ENCODE data around the gene PPM1J.

The PPM1J gene

DNA sequence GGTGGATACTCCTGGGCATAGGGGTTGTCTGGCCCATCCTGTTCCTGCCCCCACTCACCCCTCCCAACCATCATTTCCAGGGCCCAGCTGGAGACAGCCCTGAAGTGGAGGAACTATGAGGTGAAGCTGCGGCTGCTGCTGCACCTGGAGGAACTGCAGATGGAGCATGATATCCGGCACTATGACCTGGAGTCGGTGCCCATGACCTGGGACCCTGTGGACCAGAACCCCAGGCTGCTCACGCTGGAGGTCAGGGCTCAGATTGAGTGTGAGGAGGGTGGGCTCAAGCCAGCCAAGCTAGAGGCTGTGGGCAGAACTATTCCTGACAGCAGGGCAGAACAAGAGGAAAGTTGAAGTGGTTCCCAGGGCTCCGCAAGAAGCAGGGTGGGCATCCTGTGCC lies 22.5 kb downstream of the PPM1J start:
- H3K4me3 ChIP-seq (ENCODE audit: low read depth, low read length), result no peak overlapping the region

DNA sequence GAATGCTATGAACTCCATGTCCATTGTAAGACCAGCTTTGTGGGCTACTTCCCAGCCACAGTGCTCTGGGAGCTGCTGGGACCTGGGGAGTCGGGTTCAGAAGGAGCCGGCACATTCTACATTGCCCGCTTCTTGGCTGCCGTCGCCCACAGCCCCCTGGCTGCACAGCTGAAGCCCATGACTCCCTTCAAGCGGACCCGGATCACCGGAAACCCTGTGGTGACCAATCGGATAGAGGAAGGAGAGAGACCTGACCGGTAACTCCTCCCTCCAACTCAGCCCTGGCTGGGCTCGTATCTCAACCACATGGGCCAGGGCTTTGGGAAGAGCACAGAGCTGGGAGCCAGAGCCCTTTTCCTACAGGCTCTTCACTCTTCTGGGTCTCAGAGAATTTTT lies 25.3 kb downstream of the PPM1J start:
- H3K4me3 ChIP-seq (ENCODE audit: low read depth, low read length), result no peak overlapping the region

DNA sequence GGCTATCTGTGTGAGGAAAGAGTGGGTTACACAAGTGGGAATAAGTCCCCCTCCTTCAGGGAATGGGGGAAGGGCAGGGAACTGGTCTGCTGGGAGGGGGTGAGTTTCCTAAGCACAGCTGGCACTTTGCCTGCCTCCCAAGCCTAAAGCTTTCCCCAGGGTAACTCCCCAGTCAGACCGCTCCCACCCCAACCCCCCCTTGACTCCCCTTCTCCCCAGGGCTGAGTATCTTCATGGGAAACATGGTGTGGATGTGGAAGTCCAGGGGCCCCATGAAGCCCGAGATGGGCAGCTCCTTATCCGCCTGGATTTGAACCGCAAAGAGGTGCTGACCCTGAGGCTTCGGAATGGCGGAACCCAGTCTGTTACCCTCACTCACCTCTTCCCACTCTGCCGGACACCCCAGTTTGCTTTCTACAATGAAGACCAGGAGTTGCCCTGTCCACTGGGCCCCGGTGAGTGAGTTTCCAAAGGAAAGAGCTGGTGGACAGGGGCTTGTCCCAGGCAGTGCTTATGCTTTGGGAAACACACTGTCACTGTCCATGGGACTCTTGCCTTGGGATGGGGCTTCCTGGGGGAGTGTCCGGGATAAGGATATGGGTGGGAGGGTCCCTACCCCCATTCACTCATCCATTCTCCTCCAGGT lies 25.8 kb downstream of the PPM1J start:
- no peak overlapping the region for H3K4me3 ChIP-seq (ENCODE audit: low read depth, low read length)

DNA sequence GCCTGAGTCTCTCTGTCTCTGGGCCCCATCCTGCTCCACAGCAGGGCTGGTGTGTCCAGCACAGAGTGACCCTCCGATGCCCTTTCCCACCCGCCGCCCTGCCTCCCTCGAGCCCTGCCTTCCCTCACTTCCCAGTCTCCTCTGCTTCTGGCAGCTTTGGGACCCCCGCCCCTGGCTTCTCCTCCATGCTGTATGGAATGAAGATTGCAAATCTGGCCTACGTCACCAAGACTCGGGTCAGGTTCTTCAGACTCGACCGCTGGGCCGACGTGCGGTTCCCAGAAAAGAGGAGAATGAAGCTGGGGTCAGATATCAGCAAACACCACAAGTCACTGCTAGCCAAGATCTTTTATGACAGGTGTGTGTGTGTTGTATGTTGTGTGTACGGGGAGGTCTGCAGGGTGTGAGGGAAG lies 26.3 kb downstream of the PPM1J start:
- no peak overlapping the region for H3K4me3 ChIP-seq (ENCODE audit: low read depth, low read length)

DNA sequence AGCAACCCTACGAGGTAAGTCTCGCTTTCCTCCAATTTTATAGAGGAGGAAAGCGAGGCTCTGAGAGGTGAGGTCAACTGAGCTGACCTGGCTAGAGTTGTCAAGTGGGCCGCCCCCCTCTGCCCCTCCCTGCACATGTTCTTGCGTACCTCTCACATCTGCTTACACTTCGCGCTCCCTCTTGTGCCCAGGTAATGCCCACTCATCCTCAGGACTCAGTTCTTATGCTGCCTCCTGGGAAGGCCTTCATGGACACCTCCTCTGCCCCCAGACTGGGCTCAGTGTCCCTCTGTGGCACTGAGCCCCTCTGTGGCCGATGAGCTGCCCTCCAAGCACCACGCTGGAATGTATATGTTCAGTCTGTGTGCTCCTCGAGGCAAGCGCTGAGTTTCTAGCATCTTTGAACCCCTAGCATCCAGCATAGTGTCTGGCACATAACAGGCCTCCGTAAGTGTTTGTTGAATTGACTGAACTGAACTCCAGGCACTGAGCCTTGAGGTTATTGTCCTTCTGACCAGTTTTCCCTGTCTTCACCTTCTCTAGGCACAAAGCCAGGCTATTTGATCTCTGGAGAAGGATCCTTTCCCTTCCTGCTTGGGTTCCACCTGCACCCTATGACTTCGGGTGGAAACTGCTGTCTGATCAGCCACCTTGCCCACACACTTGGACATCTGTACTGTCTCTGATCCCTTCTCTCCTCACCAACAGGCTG lies 27.2 kb downstream of the PPM1J start:
- H3K4me3 ChIP-seq (ENCODE audit: low read depth, low read length), result no peak overlapping the region

DNA sequence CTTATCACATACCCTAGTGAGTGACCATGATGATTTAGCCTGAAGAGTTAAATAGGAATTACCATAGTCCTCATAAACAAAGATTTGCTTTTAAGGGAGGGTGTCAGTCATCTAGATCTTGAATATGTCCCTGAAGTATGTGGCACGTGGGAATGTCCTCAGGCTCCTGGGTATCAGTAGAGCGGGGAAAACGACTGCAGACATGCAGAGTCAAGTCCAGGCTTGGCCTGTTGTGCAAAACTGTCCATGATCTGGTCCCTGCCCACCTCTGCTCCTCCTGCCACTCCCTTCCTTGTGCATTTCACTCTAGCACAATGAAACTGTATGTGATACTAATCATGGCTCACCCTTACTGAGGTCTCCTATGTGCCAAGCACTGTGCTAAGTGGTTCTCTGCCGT lies 27.8 kb downstream of the PPM1J start:
- no peak overlapping the region for H3K4me3 ChIP-seq (ENCODE audit: low read depth, low read length)

DNA sequence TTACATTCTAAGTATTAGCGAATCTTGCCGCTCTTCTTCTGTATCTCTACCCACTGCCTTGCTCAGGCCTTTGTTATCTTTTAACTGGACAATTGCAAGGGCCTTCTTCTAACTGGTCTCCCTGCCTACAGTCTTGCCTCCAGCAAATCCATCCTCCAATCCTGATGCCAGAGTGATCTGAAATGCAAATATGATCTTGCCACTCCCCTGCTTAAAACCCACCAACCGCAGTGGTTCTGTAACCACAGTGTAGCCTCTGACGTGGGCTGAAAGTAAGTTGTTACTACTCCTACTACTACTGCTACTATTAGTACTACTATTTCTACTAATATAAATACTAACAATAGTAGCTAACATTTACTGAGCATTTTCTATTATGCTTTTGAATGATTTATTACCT lies 28.3 kb downstream of the PPM1J start:
- no peak overlapping the region for H3K4me3 ChIP-seq (ENCODE audit: low read depth, low read length)

DNA sequence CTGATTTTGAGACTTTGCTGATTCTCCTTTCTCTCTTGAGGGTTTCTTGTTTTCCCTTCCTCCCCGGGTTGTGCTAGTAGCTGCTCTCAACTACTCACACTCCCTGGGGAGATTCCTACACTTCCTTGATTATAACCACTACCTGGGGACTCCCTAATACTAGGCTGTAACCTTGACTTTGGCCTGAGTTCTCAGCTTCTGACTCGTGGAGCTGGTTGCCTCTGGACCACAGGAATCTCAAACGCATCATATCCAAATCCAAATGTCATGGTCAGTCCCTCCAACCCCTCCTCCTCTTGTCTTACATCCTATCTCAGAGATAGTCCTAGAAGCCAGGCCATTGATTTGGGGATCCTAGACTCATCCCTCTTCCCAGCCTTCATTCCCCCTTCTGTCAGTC lies 28.7 kb downstream of the PPM1J start:
- no peak overlapping the region for H3K4me3 ChIP-seq (ENCODE audit: low read depth, low read length)

DNA sequence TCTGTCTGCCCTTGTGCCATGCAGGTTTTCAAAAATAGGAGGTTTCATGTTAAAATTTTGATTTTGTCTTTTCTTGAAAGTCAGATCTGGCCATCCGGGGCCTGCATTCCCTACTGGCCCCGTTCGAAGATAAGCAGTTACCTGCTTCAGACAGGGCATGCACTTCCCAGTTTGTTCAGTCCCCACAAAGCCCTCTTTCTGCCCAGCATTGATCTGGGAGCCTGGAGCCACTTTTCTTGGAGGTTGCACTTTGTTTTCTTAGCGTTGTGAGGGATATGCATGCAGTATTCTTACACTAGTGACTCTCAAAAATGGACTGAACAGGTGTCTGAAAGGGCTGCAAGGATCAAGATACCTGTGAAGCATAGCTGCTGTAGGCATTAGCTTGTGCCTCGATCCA lies 29.2 kb downstream of the PPM1J start:
- no peak overlapping the region for H3K4me3 ChIP-seq (ENCODE audit: low read depth, low read length)

DNA sequence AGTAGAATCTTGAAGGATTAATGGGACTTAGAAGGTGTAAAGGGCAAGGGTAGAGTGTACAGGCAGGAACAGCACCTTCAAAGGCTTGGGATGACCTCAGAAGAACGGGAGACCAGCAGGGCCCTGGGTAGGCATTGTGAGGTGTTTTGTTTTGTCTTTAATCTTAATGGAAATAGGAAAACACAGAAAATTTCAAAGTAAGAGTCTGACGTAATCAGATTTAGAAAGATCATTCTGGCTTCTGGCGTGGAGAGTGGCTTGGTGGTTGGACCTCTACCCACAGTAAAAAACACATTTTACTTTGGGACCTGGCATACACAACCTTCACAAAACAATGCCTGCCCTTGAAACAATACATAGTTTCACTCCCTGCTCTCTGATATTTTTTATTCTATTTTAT lies 36.5 kb downstream of the PPM1J start:
- no peak overlapping the region for H3K4me3 ChIP-seq (ENCODE audit: low read depth, low read length)

DNA sequence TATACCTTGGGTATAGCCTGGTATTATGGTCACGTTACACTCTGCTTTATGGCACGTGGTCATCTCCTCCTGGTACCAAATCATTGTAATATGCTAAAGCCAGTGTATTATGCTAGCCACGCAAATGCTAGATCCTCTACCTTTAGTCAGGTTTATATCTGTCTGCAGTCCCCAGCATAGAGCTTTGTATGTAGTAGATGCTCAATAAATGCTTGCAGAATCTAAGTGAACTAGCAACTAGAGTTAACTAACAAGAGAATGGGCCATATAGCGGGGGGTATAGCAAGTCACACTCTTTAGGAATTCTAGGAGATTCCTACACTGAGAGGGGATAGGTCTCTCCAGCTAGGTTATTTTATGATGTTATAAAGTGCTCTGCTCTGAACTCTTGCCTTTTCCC lies 37.6 kb downstream of the PPM1J start:
- no peak overlapping the region for H3K4me3 ChIP-seq (ENCODE audit: low read depth, low read length)

DNA sequence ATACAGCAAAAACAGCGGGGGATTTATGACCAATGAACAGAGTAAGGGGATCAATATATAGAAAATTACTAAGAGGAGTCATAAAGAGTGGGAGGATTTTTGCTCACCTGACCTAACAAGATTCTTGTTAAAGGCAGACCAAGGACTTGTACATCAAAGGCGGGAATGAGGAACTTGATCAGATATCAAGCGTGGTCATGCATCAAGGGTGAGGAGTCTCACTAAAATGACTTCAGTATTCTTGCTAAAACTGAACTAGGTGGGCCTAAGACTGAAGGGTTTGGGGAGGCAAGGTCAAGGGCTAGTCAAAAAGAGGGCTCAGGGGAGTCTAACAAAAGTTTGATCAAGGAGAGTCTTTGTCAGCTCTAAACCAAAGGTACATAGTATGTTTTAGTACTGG lies 38.6 kb downstream of the PPM1J start:
- no peak overlapping the region for H3K4me3 ChIP-seq (ENCODE audit: low read depth, low read length)

DNA sequence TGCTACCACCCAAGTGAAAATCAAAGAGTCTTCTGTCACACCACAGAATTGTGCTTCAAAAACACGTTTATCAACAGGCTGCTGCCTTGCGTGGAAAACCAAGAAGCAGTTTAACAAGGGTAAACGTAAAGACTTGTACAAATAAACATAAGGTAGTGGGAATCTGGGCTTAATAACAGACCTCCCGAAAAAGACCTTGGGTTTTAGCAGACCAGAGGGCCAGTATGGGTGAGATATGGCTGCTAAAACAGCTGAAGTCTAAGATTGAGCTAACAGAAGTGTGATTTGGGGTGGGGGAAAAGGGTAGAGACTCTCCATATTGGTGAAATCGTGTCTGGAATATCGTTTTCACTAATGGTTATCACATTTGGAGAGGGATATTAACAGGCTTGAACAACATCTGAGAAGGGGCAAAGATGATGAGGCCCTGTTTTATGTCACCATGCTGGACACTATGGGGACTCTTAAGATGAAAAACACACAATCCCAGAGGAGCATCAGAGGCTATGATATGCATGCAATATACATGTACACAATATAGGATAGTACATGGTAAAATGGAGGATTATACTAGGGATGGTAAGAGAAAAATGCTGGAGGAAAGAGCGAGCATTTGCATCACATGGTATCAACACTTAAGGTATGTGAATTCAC lies 39.3 kb downstream of the PPM1J start:
- H3K4me3 ChIP-seq (ENCODE audit: low read depth, low read length), result peak overlapping the region; percentile 79

DNA sequence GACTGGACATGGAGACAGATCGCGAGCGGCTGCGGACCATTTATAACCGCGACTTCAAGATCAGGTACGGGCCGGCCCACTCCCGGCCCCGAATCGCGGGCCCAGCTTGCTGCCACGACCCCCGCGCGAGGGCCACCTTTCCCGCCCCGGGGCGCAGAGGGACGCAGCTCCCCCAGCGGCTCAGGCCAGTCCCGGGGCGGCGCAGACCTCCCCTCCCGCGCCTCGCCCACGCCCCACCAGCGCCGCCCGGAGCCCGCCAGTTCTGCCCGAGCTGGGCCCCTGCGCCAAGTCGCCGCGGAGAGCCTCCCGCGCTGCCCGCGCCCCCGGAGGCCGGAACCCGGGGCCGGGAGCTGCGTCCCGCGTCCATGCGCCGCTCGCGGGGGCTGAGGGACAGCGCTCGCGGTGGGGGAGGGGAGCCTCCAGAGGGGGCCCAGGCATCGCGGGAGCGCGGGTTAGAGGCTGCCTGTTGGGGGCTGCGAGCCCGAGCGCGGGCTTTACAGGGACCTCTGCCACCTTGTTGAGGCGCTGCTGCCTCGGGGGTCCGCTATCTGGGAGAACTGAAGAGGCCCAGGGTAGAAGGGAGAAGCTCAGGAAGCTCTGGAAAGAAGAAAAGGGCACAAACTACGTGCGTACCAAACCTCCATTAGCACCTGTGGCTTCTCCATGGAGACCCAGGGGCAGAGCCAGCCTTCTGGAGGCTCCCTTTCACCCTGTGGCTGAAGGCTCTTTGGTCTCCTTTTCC lies 40.0 kb downstream of the PPM1J start:
- peak overlapping the region; percentile 79 for H3K4me3 ChIP-seq (ENCODE audit: low read depth, low read length)

DNA sequence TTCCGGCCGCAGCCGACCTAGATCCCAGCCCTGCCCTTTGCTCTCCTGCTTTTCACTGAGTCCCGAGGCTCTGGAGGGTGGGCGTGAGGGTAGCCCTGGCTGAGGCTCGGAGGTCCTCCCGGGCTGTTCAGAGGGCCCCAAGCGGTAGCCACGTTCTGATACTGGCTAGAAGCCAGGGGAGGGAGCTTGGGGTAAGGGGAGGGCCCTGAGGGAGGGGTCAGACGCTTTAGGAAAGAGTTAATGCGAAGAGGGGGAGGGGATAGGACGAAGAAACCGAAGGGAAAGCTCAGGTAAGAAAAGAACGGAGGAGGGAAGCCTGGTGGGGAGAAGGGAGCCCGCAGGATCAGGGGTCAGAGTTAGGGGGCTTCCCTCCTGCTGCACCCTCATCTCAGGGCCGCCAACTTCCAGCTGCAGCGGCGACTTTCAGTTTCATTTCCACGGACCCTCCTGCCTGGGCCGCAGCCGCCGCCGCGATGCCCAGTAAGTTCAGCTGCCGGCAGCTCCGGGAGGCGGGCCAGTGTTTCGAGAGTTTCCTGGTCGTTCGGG lies 40.6 kb downstream of the PPM1J start, which contains the start of gene MOV10:
Gene MOV10 (plus strand): TSS at position 220 of the 546 bp plus-strand sequence. CDS start 254 bp downstream, at position 474.
- H3K4me3 ChIP-seq (ENCODE audit: low read depth, low read length), result peak within 1 kb of the TSS; percentile 79

DNA sequence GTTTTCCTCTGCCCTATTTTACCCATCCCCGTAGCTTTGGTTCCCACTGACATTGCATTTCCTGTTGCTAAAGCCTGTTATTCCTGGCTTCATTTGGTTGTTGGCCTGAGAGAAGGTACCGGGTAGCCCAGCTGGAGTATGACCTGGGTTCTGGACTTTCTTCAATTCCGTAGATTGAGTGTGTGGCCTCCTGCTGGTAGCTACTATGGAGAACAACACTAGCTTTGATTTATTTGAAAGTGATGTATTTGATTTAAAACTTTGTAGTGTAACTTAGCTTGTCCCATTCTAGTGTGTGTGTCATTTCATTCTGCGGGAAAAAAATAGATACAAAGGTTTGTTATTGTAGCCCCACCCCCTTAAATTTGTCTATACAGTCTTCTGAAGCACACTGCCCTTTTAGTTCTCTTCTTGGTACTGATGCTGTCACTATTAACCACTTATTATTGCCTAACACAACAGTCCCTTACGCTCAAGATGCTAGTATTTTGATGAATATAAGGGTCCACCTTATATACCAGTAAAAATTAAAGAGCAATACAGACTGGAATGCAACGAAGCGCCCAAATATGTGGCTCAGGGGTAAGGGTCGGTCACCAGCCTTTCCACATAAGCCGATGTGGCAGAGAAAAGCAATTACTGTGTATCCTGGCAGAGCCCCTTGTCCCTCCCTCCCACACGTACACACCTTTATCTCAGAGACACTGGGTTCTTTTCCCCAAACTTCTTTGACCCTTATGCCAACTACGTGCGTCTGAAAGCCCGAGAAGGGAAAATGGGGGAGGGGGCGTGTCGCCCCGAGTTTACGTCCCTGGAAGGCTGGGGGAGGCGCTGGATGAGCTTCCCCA lies 41.3 kb downstream of the PPM1J start:
- peak overlapping the region; percentile 79 for H3K4me3 ChIP-seq (ENCODE audit: low read depth, low read length)

DNA sequence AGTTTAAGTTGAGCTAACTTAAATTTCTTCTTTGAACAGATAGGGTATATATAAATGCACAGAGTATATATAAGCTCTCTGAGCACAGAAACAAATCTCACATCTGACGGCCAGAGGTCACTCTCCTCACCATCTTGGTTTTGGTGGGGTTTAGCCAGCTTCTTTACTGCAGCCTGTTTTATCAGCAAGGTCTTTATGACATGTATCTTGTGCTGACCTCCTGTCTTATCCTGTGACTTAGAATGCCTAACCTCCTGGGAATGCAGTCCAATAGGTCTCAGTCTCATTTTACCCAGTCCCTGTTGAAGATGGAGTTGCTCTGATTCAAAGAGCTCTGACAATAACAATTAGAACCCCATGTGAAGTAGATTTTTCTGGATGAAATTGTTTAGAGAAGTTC lies 42.3 kb downstream of the PPM1J start:
- no peak overlapping the region for H3K4me3 ChIP-seq (ENCODE audit: low read depth, low read length)

DNA sequence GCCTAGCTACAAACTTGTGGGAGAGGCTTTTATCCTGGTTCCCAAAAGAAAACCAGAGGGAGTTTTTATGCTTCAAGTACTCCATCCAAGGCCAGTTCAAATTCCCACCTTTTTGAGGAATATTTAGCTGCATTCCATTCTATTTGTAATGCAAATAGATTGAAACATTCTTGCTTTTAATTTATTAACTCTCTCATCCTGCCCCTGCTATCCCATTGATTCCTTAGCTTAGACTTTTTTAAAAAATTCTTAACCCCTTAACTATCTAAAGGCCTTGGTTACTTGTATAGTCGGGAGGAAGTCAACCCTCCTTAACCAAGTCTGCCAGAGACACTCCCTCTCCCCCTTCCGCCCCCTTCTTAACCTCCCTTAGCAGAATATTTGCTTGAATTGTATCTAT lies 43.1 kb downstream of the PPM1J start:
- H3K4me3 ChIP-seq (ENCODE audit: low read depth, low read length), result no peak overlapping the region

DNA sequence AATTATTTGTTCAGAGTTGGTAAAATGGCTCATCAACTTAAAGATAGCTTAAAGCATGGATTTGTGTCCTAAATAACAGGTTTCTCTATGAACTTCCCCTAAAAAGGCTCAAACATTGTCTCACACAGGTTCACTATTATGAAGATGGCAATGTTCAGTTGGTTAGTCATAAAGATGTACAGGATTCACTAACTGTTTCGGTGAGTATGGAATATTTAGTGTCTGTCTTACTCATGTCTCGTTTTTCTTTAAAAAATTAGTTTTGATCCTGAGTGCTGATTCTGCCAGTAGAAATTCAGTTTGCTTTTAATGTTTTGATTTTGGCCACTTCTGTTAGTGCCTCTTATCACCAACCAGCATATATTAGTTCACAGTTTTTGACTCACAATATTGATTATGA lies 48.2 kb downstream of the PPM1J start:
- H3K4me3 ChIP-seq (ENCODE audit: low read depth, low read length), result no peak overlapping the region

DNA sequence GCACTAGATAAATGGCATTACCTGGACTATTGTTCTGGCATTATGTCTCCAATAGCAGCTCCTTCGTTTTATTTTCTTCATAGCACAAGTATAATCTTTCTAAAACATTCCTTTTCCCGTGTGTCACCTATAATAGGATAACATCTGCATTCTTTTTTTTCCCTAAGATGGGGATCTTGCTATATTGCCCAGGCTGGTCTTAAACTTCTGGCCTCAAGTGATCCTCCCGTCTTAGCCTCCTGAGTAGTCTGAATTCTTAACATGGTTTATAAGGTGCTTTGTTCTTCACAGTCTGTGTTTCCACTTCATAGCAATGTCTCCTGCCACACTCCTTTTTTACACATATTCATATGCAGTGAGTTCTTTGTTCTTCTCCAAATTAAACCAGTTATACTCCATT lies 49.3 kb downstream of the PPM1J start:
- no peak overlapping the region for H3K4me3 ChIP-seq (ENCODE audit: low read depth, low read length)
